T-helper 2 cell (primary cell): ENCODE data around the gene RPS15.
A peak's percentile ranks its signal among the peaks of the same experiment; 100 is the strongest.

ENCODE experiments used
- DNase-seq, 5 experiments: peaks; one replicate each; pipeline versions ENCODE4 v3.0.0 to v3.0.0-alpha.2; 2012 to 2022

Gene RPS15

DNA sequence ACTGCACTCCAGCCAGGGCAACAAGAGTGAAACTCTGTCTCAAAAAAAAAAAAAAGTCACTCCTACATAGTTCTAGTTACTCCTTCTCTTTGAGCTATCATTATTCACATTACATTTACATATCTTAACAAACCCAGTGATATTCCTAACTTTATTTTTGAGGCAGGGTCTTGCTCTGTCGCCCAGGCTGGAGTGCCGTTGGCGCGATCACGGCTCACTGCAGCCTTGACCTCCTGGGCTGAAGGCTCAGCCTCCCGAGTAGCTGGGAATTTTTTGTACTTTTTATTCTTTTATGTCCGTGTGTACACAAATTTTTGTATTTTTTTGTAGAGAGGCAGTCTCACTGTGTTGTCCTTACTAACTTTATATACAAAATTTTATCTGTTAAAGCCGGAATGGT lies 587 bp upstream of the RPS15 start:
- no peak for DNase-seq

DNA sequence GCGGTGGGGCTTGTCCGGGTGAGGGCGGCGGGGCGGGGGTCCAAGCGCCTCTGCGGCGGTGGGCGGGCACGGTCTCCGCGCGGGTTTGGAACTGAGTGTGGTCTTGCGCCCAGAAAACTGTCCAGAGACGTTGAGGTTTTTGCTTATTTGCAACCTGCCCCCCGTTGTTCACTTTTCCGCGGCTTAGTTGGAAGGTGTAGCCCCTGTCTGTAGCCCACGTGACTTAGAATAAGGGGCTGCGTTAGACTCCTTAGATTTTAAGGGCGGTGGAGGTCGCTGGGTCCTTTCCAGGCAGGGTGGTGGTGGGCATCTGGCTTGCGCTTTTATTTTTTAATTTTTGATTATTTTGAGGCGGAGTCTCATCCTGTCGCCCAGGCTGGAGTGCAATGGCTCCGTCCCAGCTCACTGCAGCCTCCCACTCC lies 748 bp downstream of the RPS15 start:
- no peak for DNase-seq

DNA sequence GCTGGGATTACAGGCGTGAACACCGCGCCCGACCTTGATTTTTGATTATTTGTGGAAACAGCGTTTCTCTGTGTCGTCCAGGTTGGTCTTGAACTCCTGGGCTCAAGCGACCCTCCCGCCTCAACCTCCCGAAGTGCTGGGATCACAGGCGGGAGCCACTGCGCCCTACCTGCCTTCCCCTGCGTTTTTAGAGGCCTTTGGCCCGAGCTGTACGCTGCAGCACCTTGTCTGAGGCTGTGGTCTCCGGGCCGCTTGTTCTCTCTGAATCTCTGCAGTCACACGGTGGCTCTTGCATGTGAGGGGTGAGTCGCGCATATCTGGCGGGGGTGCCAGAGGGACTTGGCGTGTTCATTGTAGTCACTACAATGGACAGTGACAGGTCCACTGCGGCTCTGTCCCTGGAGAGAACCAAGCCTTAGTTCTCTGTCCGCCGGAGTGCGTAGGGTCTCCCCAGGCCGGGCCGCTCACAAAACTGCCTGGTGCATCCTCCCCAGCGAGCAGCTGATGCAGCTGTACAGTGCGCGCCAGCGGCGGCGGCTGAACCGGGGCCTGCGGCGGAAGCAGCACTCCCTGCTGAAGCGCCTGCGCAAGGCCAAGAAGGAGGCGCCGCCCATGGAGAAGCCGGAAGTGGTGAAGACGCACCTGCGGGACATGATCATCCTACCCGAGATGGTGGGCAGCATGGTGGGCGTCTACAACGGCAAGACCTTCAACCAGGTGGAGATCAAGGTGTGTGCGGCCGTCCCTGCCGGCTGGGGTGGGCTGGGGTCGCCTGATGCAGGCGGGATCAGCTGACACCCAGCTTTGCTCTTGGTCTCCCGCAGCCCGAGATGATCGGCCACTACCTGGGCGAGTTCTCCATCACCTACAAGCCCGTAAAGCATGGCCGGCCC lies 1.6 kb downstream of the RPS15 start:
- peak in 1 of 5 experiments; percentile 44 for DNase-seq

DNA sequence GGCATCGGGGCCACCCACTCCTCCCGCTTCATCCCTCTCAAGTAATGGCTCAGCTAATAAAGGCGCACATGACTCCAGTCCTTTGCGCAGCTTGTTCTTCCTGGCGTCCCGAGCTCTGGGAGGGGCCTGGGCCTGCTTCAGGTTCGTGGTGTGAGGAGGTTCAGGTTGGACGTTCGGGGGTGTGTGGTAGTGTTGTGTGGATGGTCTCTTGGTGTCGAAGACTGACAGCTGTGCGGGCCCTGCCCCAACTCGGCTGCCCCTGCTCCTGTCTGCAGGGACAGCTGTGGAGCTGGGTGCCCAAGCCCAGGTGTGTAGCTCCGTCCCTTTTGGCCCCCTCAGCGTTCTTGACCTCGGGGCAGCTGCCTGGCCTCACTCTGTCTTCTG lies 2.2 kb downstream of the RPS15 start:
- no peak for DNase-seq

DNA sequence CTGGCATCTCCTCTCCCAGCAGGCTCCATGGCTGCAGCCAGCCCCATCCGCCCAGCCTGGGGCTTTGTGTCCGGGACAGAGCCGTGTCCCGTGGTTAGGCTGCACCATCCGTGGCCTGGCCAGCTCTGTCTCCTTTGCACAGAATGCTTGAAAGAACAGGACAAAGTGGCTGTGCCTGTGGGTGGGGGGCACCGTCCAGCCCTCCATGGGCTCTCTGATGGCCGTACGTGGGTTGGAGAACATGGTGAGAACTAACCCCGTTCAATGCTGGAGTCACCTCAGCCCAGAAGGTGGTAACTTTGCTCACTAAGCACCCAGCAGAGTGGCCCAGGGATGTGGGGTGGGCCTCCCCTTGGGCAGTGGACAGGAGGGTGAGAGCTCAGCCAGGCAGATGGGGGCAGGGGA lies 2.8 kb downstream of the RPS15 start:
- DNase-seq: no peak

DNA sequence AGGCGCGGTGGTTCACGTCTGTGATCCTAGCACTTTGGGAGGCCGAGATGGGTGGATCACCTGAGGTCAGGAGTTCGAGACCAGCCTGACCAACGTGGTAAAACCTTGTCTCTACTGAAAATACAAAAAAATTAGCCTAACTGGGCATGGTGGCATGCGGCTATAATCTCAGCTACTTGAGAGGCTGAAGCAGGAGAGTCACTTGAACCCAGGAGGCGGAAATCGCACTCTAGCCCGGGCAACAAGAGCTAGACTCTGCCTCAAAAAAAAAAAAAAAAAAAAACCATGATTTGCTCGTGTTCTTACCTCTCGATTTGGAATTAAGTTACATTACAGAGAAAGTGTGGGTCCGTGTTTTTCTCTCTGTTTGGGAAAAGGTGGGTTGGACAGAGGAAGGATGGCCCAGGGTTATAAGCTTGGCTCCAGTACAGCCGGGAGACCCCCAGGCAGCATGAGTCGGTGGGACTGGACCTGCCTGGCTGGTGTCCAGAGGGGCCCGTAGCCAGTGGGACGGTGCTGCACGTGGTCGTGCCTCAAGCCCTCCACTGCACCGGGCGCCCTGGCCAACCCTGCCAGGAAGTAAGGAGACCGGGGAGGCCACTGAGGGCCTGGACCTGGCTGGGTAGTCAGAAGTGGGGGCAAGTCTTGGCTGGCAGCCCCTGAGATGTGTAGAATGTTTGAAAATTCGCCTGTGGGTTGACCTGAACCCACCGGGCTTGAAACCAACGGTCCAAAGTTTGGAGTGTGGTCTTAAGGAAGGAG lies 3.7 kb downstream of the RPS15 start:
- no peak for DNase-seq

DNA sequence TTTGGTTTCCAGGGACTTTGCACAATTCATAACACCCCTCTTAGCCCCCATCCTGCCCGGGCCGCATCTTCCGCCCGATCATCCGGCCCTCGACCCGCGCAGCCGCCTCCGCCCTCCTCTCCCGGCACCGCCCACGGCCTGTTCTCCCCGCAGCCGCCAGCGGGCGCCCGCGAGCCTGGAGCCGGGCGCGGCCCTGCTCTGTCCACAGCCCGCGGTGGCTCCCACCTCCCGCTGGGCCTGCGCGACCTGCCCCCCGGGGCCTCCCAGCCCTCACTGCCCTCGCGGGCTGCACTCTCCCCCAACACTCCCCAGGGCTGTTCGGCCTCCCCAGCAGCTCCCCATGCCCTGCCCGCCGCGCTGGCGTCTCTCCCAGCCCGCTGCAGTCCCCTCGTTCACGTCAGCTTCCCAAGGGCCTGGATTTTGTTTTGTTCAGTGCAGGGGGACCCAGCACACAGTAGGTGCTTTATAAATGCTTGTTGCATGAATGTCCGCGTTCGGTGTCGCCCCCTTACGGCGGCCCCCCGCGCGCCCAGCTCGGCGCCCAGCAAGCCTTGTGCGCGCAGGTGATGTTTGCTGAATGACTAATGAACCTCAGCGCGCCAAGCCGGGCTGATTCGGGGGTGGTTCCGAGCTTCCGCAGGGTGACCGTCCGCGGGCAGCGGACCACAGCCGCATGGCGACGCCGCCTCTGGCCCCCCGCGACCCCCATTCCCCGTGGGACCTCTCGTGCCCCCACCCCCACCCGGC lies 7.2 kb downstream of the RPS15 start:
- peak; percentile 52 to 76 (median 62) for DNase-seq

DNA sequence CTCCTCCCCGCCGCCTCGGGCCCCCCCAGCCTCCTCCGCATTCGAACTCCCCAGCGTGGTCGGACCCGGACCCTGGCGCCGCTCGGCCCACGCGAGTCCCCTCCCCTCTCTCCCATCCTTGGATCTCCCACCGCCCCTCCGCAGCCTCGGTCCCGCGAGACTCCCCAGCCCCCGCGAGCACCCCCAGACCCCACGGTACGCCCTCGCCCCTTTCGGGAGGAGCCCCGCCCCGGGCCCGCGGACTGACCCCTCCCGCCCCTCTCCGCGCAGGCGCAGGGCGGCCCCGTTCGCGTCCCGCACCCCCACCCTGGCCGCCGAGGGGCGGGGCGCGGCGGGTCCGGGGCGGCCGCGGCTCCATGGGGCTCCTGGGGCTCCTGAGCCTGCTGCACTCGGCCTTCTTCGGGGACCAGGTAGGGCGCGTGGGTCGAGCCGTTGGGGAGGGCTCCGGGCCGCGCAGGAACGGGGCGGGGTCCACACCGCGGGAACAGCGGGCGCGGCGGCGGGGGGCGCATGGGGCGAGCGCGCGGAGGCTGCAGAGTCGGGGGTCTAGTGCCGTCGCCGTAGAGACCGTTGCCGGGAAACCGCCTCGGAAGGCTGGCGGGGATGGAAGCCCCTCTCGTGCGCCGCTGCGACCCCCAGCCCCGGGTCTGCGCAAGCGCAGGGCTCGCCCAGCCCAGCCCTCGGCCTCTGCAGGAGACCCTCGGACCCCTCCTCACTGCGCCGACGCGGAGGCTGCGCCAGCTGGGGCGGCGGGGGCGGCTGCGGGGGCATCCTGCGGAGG lies 7.9 kb downstream of the RPS15 start:
- no peak for DNase-seq

DNA sequence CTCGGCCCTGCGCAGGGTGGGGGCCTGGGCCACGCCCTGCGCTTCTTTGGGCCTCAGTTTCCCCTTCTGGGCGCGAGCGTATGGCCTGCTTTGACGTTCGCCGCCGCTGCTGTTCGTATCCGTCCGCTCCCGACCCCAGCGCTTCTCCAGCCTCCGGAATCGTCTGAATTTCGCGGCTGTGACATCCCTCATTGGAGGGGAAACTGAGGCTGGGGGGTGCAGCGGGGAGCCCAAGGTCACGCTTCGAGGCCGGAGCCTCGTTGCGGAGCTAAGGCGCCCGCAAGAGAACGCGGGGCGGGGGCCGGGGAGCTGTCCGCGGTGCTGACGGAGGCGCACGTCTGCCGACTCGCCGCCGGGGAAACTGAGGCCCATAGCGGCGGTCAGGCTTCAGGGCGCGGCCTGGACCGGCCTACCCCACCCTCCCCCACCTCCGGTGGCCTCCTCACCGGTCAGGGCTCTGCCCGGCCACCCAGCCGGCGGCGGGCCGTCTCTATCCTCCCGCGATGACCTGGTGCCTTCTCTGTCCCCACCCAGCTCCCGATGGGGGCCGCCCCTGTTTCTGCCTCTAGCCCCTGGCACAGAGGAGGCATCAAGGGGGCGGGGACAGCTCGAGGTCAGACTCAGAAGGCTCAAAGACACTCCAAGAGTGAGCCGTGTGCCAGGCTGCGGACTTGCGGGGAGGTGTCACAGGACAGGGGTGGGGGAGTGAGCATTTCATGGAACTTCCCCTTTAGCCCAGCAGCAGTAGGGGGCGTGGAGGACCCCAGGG lies 8.7 kb downstream of the RPS15 start:
- DNase-seq: no peak

DNA sequence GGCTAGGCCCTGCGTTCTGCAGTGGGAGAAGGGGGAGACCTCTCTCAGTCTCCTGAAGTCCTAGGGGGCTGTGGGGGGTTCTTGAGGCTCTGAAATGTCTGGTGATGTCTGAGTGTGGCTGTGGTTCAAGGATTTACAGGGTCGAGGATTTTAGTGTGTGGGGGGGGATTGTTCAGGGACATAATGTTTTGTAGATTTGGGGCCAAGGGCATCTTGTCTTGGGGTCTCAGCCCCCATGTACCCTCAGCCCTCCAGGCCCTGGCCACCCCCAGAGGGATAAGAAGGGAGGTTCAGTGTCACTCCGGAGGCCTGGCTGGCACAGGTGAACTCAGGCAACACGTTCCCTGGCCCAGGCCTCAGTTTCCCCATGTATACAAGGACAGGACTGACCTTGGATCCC lies 9.3 kb downstream of the RPS15 start:
- no peak for DNase-seq

DNA sequence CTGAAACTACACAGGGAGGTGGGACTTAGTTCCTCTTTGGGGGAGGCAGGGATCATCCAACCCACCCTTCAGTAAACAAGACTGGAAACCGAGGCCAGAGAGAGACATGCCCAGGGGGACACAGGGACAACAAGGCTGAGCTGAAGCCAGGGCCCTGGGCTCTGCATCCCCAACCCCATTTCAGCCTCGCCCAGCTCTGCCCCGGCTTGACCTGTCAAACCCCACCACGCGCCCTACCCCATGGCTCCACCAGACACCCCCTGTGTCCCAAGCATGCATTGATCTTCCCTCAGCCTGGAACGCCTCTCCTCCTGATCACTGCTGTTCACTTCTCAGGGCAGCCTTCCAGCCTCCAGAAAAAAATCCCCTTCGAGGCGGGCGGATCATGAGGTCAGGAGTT lies 9.7 kb downstream of the RPS15 start:
- no peak for DNase-seq

DNA sequence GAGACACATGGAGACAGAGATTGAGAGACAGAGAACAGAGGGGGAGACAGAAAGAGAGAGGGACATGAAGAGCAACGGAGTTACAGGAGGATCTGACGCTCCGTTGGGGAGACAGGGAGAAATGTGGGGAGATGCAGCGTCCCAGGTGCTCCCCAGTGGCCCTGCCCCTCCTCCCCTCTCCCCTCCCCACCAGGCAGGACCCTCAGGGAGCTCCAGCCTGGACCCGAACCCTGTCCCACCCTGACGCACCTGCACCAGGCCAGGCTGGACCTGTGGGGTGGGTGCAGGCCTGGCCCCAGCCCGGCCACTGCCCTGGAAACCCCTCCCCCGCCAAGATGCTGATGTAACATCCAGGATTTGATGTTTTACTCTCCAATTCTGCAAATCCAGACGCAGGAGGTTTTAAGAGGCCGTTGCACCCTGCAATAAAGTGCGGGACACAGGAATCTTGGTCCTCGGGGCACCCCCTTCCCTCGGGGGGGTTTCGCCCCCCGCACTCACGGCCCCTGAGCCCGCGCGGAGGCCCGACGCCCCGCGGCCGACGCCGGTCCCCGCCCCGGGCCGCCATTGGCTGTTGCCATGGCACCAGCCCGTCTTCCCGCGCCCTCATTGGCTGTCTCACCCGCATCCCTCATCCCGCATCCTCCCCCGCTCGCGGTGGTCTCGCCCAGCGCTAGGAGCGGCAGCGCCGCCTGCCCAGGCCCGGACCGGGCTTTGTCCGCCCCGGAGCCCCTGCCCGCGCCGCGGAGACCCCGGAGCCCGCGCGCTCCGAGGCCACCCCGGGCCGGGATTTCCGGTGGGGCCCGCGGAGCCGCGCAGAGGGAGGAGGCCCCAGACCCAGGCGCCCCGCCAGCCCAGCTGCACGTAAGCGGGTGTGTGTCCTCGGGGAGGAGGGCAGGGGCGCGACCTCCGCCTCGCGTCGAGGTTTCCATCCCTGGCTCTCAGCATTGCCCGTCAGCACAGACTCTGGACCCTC lies 11.6 kb downstream of the RPS15 start, which contains the start of gene APC2:
TSS of gene APC2 (plus strand) at position 655 of the 976 bp plus-strand sequence. CDS start 2,881 bp downstream, outside the sequence.
- DNase-seq: peak in 1 of 5 experiments; percentile 28

DNA sequence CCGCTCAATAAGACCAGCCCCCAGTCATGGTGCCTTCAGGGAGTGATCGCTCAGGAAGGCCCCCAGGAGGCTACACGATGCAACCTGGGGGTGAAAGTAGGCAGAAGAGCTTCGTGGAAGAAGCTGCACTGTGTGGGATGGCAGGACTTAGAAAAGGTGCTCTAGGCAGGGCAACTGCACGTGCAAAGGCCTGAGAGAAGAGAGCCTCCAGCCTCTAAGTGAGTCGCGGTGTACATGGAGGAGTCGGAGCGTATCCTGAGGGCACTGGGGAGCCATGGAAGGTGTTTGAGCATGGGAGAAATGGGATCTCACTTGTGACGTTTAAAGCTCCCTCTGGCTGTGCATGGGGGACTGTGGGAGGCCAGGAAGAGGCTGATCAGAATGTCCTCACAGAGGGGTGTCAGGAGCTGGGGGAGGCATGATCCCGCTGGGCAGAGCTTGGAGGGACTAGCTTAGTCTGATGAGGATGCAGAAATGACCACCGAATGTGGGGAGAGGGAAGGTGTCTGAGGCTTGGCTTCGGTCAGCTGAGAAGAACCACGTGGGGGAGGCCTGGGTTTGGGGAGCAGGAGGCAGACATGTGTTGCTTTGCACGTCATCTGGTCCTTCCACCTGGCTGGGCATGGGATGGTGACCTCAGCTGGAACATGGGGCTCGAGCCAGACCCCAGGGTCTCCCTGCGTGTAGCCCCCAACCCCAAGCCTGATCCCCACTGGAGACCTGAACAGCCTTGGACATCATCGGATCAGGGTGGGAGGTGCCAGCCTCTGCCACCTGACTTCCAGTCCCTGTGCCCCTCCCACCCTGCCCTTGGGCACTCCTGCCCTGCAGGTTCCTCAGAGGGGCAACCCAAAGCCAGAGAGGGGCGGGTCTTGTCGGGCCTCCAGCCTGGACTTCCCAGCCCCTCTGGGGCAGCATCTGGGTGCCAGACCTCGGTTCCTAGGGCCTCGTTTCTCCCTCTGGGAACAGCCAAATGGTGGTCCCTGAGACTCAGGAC lies 12.8 kb downstream of the RPS15 start:
- DNase-seq: no peak

DNA sequence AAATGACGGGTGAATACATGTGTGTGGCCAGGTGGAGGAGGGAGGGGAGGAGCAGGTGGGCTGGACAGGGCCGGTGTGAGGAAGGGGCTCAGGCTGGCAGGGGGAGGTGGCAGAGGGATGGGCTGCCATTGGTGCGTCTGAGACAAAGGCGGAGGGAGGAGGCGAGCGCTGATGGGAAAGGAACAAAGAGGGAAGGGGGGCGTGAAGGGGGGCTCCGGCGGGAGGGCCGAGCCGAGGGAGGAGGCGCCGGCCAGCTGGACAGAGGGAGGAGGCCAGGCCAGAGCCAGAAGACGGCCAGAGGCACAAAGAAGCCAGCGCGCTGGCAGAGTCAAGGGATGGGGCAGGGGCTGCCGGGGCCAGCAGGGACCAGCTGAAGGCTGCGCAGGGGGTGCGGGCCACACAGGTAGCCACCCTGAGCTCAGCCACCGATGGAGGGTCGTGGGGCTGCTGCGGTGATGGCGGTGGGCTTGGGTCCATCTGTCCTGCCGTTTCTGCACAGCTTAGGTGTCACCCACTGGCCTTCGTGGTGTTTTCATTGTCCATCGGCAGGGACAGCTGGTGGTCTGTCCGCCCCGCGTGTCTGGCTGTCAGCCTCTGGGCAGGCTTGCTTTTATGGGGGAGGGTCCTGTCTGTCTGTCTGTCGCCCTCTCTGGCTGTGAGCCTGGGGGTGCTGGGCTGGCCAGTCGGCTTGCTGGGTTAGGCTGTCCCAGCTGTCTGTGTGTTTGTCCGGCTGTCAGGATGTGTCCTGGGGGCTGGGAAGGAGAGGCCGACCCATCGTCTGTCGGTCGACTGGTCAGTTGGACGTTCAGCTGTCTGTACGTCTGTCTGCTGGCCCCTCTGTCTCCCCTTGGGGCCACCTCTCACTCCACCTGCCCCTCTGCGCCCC lies 14.0 kb downstream of the RPS15 start:
- no peak for DNase-seq

DNA sequence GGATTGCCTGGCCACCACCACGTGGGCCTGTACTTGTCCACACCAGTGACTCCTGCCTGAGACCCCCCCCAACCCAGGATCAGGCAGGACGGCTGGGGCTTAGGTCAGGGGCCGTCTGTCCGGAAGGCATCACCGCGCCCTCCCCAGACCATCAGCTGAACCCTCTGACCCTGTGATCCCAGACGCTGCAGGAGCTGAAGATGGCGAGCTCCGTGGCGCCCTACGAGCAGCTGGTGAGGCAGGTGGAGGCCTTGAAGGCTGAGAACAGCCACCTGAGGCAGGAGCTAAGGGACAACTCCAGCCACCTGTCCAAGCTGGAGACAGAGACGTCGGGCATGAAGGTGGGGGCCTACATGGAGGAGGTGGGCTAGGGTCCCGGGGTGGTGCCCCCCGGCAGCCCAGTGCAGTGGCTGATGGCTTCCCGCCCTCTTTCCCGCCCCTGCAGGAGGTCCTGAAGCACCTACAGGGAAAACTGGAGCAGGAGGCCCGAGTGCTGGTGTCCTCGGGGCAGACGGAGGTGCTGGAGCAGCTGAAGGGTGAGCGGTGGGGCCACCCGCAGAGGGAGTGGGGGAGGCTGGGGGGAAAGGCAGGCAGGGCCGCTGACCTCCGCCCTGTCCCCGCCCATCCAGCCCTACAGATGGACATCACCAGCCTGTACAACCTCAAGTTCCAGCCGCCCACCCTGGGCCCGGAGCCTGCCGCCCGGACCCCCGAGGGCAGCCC lies 14.8 kb downstream of the RPS15 start:
- DNase-seq: no peak

DNA sequence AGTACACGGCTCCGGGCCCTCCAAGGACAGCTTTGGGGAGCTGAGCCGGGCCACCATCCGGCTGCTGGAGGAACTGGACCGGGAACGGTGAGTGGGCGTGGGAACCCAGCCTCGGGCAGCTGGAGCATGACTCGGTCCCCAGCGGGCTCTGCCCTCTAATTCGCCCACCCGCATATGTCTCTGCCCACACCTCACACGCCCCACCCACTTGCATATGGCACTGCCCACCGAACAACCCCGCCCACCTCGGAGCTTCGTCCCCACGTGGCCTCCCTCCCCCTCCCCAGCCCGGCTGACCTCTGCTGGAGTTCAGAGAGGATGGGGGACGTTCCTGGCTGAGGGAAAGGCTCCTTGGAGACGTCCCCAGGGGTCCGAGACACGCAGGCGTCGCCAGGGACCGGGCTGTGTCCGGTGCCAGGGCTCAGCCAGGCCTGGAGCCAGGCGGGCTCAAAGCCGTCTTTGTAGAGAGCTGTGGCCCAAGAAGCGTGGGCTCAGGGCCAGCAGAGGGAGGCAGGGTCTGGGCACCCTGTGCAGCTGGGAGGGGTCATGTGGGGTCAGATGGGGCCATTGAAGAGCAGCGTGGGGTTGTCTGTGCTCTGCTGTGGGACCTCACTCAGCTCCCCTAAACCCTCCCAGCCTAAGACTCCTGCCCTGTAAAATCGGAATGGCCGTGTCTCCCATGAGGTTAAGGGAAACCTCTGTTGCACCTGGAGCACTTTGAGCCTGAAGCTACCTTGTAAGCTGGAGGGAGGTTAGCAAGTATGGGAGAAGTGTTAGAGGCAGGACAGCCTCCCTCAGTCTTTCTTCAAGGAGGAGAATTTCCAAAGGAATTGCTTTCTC lies 15.5 kb downstream of the RPS15 start:
- DNase-seq: no peak
